COR-L47 (cell line): ENCODE measurements around the gene ATP5F1C.

ENCODE experiments used
- DNase-seq: peaks from one replicate; lab custom pipeline; 2025; lab: John Stamatoyannopoulos, UW

Gene ATP5F1C

DNA sequence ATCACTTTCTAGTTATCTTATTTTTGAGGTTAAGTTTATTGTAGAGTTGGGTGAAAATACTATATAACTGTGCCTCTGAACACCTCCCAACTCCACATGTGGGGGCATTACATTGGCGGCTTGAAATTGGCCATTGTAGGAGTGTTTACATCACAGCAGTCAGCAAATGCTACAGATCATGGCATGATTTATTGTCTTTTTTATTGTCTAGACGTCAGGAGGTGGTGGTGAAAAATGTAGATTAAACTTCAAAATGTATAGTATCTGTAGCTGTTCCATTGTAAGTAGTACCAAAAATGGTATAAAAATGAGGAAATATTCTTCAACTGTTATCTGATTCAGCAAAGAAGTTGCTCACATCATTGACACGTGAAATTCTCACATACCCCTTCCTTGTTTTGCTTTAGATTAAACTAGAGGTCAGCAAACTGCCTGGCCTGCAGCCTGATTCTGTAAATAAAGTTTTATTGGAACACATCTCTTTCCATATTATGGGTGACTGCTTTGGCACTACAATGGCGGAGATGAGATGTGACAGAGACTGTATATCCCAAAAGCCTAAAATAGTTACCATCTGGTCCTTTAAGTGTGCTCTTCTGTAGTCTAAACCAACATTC lies 65.4 kb downstream of the ATP5F1C start:
- no peak for DNase-seq

DNA sequence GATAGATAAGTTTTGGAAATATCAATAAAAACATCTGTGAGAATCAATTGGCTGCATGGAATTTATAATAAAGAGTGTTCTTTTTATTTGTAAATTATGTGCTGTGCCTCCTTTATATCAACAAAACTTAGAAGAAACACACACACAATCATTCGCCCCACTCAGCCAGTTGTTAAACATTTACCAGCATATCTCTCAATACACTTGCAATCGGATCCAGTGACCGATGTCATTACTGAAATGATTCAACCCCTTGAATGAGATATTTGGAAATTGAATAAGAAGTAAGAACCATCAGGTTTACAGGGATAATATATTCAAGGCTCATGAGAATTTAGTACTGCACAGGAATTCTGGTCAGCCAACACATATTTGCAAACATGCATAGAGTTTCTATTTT lies 65.9 kb downstream of the ATP5F1C start:
- no peak for DNase-seq

DNA sequence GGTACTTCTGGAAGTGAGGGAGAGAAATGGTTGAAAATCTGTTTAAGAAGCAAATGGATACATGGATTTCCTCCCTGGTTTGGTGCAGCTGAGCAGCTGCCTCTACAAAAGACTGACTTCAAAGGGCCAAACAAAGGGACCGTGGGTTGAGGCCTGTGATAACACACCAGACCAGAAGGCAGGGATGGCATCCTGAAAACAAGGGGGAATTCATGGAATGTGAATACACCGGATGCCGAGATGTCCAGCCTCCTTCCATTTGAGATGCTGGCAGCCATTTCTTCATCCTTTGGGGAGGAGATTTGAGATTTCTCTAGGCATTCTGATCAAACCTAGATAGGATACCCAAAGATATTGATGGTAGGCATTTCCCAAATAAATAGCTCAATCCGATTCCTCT lies 67.2 kb downstream of the ATP5F1C start:
- no peak for DNase-seq

DNA sequence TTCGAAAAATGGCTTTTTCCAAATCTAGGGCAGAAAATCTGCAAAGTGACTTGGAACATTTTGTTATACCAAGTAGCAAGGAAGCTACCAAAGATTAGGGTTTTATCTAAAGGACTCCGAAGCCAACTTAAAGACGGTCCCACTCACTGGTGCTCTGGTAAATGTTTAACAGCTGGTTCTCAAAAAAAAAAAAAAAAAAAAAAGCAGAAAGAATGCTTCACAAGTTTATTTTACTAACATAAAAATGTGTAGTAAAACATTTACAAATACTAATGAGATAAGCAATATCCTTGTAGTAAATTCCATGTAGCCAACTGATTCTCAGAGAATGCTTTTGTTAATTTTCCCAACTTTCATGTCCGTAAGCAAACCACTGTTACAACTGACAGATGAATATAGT lies 68.7 kb downstream of the ATP5F1C start:
- no peak for DNase-seq

DNA sequence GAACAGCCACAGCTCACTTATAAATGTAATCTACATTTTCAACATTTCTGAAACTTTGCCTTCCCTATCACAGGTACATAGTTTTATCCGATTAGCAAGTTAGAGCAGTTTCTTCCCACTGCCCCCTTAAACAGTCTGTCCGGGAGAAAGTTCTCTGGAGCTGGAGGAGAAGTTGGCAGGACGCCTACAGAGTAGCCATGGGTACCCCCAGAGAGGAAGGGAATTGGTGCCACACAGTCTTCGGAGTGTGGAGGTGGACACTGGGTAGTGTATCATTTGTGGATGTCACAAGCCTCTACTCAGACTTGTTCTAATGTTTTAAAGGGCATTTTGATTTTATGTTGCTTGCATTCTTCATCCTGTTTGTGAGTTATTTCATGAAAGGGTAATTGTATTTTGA lies 69.3 kb downstream of the ATP5F1C start:
- DNase-seq, result no peak
